ENCODE results near the gene PRKAR1B. TPM values are rescaled to one million over a fixed set of nuclear protein-coding genes. Genes with fewer than 3 reads are reported as not detected.

PRKAR1B gene
- total and polyA plus RNA-seq, 7 experiments from 2014 or later, result 16.1 to 51.4 (median 28.7) TPM

DNA sequence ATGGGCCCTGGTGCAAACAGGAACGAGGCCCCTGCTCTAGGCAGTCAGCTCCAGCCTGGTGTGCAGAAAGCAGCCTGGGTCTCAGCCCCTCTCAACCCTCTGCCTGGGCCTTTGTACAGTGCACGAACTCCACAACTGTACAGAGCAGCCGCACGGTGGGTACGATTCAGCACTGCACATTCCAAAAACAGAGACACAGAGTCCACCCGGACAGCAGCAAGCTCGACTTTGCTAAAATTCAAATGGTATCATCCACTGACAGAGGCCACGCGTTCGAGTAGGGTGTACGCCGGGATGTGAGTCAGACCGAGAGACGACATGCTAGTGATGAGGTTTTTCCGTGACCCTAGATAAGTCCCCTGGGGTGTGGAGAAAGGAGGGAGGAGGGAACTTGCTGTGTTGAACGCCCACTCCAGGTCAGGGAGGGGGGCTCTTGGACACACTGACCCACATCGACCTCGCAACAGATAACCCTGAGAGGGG, 141.8 kb downstream of the PRKAR1B start:
- peak overlapping the region in 7 of 10 donors; percentile 16 to 96 (median 59) for H3K4me3 Mint-ChIP-seq

GRCh38 chr7:584820-585219, 142.3 kb downstream of the PRKAR1B start:
- peak overlapping the region; percentile 78 for H3K27ac ChIP-seq (ENCODE audit: low read depth, low read length)
- peak overlapping the region; percentile 85 for H3K4me3 ChIP-seq (ENCODE audit: low read length)
- peak overlapping the region in 8 of 9 donors; percentile 93 to 98 (median 97) for H3K27ac Mint-ChIP-seq
- H3K4me3 Mint-ChIP-seq, result peak overlapping the region in 8 of 10 donors; percentile 55 to 96 (median 92)
- ChIA-PET POLR2A (interaction anchor here (0.8 to 2.1 kb wide), 4 partner anchors 16 to 84 kb away, joined by 3 to 9 read pairs (median 8); no protein-coding TSS in a partner anchor), CTCF (interaction anchor here (0.6 to 1.5 kb wide), 2 partner anchors 35 to 302 kb away, joined by 3 read pairs; no protein-coding TSS in a partner anchor)
- peaks cover 0 to 15% (median 0%) of the 10 kb centered on the region in 3 experiments for H3K36me3 ChIP-seq (ENCODE audit: control insufficient read depth in 2 of 3, insufficient read depth in 3 of 3, low read length in 3 of 3)
- no peaks in the 10 kb centered on the region for H3K27me3 Mint-ChIP-seq
- peaks cover 0 to 19% (median 5%) of the 10 kb centered on the region in 11 donors for H3K9me3 Mint-ChIP-seq
- no peaks in the 10 kb centered on the region for H3K27me3 ChIP-seq (ENCODE audit: control insufficient read depth in 2 of 2, insufficient read depth in 2 of 2, low read length in 2 of 2)
- H3K4me1 Mint-ChIP-seq, result peaks cover 14 to 44% (median 35%) of the 10 kb centered on the region in 7 donors
- no peaks in the 10 kb centered on the region for H3K9me3 ChIP-seq (ENCODE audit: control insufficient read depth in 2 of 3, low read length in 3 of 3)
- intact Hi-C loops (cut with micrococcal nuclease), result loop anchor here (1.0 to 5.0 kb wide), 12 partner anchors 16 to 253 kb away; partner anchors contain the start of genes DNAAF5 (in 2 of the 2) and PRKAR1B (in 1 of the 2)
- DNase-seq (no peak), ATAC-seq (no peak)
- peaks cover 15 to 51% (median 20%) of the 10 kb centered on the region in 5 donors for H3K36me3 Mint-ChIP-seq
- H3K4me1 ChIP-seq (ENCODE audit: control insufficient read depth in 2 of 2, insufficient read depth in 2 of 2, low read length in 2 of 2), result peaks cover 15 to 17% of the 10 kb centered on the region in 2 donors

More for the DNA sequence above, 141.8 kb downstream of the PRKAR1B start:
- no peak overlapping the region for H3K4me3 ChIP-seq (ENCODE audit: low read length)
- DNase-seq (peak in 1 of 9 donors; percentile 64), ATAC-seq (no peak)
- Mint-ChIP-seq H3K36me3 (peaks cover 15 to 51% (median 20%) of the 10 kb centered on the region in 5 donors), H3K27me3 (no peaks in the 10 kb centered on the region), H3K27ac (peak overlapping the region; percentile 78 to 98 (median 96)), H3K4me1 (peaks cover 14 to 44% (median 35%) of the 10 kb centered on the region in 7 donors), H3K9me3 (peaks cover 0 to 19% (median 5%) of the 10 kb centered on the region in 11 donors)
- H3K9me3 ChIP-seq (ENCODE audit: control insufficient read depth in 2 of 3, low read length in 3 of 3), result no peaks in the 10 kb centered on the region
- ChIA-PET POLR2A (interaction anchor here (0.8 to 2.1 kb wide), 4 partner anchors 16 to 83 kb away, joined by 3 to 9 read pairs (median 8); no protein-coding TSS in a partner anchor), CTCF (interaction anchor here (0.6 kb wide), 1 partner anchor 302 kb away, joined by 3 read pairs; no protein-coding TSS in a partner anchor)
- H3K27me3 ChIP-seq (ENCODE audit: control insufficient read depth in 2 of 2, insufficient read depth in 2 of 2, low read length in 2 of 2), result no peaks in the 10 kb centered on the region
- H3K36me3 ChIP-seq (ENCODE audit: control insufficient read depth in 2 of 3, insufficient read depth in 3 of 3, low read length in 3 of 3), result peaks cover 0 to 15% (median 0%) of the 10 kb centered on the region in 3 experiments
- peak overlapping the region; percentile 78 for H3K27ac ChIP-seq (ENCODE audit: low read depth, low read length)
- H3K4me1 ChIP-seq (ENCODE audit: control insufficient read depth in 2 of 2, insufficient read depth in 2 of 2, low read length in 2 of 2), result peaks cover 15 to 17% of the 10 kb centered on the region in 2 donors
- intact Hi-C loops (cut with micrococcal nuclease), result loop anchor here (2.0 kb wide), 2 partner anchors 56 to 142 kb away; partner anchors contain the start of genes DNAAF5 (in 1 of the 2) and PRKAR1B (in 1 of the 2)

DNA sequence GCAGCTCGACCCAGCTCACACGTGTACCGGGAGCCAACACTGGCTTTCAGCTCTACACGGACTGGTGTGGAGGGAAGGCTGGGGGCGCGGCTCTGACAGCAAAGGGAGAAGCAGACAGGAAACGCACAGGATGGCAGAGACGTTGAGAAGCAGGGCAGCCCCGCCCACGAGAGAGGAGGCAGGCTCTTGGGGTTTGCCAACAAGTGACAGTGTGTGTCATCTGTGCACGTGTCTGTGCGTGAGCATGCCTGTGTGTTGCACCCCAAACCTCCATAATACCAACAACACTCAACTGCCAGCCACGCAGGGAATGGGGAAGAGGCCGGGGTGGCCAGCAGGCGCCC, 143.0 kb downstream of the PRKAR1B start:
- peak overlapping the region; percentile 85 for H3K4me3 ChIP-seq (ENCODE audit: low read length)

DNA sequence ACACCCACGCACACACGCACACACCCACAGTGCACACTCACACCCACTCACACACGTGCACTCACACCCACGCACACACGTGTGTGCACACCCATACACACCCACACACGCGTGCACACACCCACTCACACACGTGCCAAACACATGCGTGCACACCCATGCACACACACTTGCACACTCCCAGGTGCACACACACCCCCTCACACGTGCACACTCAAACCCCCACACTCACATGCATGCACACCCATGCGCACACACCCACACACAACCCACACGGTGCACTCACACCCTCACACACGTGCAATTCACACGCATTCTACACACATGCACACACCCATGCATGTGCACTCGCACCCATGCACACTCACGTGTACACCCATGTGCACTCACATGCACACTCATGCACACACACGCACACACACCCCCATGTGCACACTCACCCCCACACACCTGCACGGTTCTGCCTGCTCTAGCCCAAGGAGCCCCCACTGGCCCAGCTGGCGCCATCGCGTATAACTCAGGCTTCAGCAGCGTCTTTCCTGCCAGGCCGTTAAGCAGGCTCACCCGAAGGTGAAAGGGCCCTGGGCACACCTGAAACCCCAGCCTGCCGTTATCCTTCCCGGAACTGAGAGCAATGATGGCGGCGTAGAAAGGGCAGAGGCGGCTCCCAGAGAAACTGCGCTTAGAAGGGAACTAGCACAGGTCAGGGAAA, 143.5 kb downstream of the PRKAR1B start:
- H3K9me3 Mint-ChIP-seq, result peaks cover 0 to 16% (median 4%) of the 10 kb centered on the region in 11 donors
- Histone ChIP-seq H3K4me1 (ENCODE audit: control insufficient read depth in 2 of 2, insufficient read depth in 2 of 2, low read length in 2 of 2) (peaks cover 15 to 17% of the 10 kb centered on the region in 2 donors), H3K9me3 (ENCODE audit: control insufficient read depth in 2 of 3, low read length in 3 of 3) (no peaks in the 10 kb centered on the region), H3K4me3 (ENCODE audit: low read length) (peak overlapping the region; percentile 85), H3K36me3 (ENCODE audit: control insufficient read depth in 2 of 3, insufficient read depth in 3 of 3, low read length in 3 of 3) (peaks cover 0 to 17% (median 0%) of the 10 kb centered on the region in 3 experiments), H3K27ac (ENCODE audit: low read depth, low read length) (peak overlapping the region; percentile 78), H3K27me3 (ENCODE audit: control insufficient read depth in 2 of 2, insufficient read depth in 2 of 2, low read length in 2 of 2) (no peaks in the 10 kb centered on the region)
- no peaks in the 10 kb centered on the region for H3K27me3 Mint-ChIP-seq
- H3K4me3 Mint-ChIP-seq, result peak overlapping the region; percentile 85 to 96 (median 90)
- H3K4me1 Mint-ChIP-seq, result peaks cover 14 to 40% (median 33%) of the 10 kb centered on the region in 7 donors
- H3K27ac Mint-ChIP-seq, result peak overlapping the region; percentile 93 to 98 (median 97)
- intact Hi-C loops (cut with micrococcal nuclease), result loop anchor here (1.0 to 5.0 kb wide), 12 partner anchors 18 to 251 kb away; partner anchors contain the start of genes DNAAF5 (in 2 of the 2) and PRKAR1B (in 1 of the 2)
- no peak for DNase-seq
- ATAC-seq, result peak; percentile 33
- H3K36me3 Mint-ChIP-seq, result peaks cover 6 to 40% (median 14%) of the 10 kb centered on the region in 5 donors
- POLR2A ChIA-PET, result interaction anchor here (0.6 to 2.1 kb wide), 6 partner anchors 17 to 88 kb away, joined by 3 to 9 read pairs (median 8); no protein-coding TSS in a partner anchor
- CTCF ChIA-PET, result interaction anchor here (1.5 kb wide), 1 partner anchor 36 kb away, joined by 3 read pairs; no protein-coding TSS in a partner anchor

More for the DNA sequence above, 143.0 kb downstream of the PRKAR1B start:
- Mint-ChIP-seq H3K36me3 (peaks cover 11 to 45% (median 19%) of the 10 kb centered on the region in 5 donors), H3K27ac (peak overlapping the region; percentile 93 to 98 (median 97)), H3K4me3 (peak overlapping the region; percentile 85 to 96 (median 90)), H3K4me1 (peaks cover 14 to 44% (median 35%) of the 10 kb centered on the region in 7 donors), H3K27me3 (no peaks in the 10 kb centered on the region), H3K9me3 (peaks cover 0 to 19% (median 5%) of the 10 kb centered on the region in 11 donors)
- peak overlapping the region; percentile 78 for H3K27ac ChIP-seq (ENCODE audit: low read depth, low read length)
- no peaks in the 10 kb centered on the region for H3K9me3 ChIP-seq (ENCODE audit: control insufficient read depth in 2 of 3, low read length in 3 of 3)
- DNase-seq, result peak; percentile 69 to 95 (median 90)
- H3K4me1 ChIP-seq (ENCODE audit: control insufficient read depth in 2 of 2, insufficient read depth in 2 of 2, low read length in 2 of 2), result peaks cover 15 to 17% of the 10 kb centered on the region in 2 donors
- peak; percentile 98 for ATAC-seq
- H3K36me3 ChIP-seq (ENCODE audit: control insufficient read depth in 2 of 3, insufficient read depth in 3 of 3, low read length in 3 of 3), result peaks cover 0 to 19% (median 0%) of the 10 kb centered on the region in 3 experiments
- CTCF ChIA-PET, result interaction anchor here (1.5 kb wide), 1 partner anchor 35 kb away, joined by 3 read pairs; no protein-coding TSS in a partner anchor
- POLR2A ChIA-PET, result interaction anchor here (0.6 to 2.1 kb wide), 6 partner anchors 17 to 87 kb away, joined by 3 to 9 read pairs (median 8); no protein-coding TSS in a partner anchor
- H3K27me3 ChIP-seq (ENCODE audit: control insufficient read depth in 2 of 2, insufficient read depth in 2 of 2, low read length in 2 of 2), result no peaks in the 10 kb centered on the region
- intact Hi-C loops (cut with micrococcal nuclease), result loop anchor here (1.0 to 5.0 kb wide), 12 partner anchors 17 to 252 kb away; partner anchors contain the start of genes DNAAF5 (in 2 of the 2) and PRKAR1B (in 1 of the 2)

- intact Hi-C loops (cut with micrococcal nuclease), result loop anchor here in 1 of 2 donors (5.0 kb wide), 1 partner anchor 61 kb away; no protein-coding TSS in a partner anchor
- H3K27ac Mint-ChIP-seq, result peak overlapping the region; percentile 85 to 98 (median 96)
- no peak for ATAC-seq
Observed at GRCh38 chr7:582931-583330, 144.2 kb downstream of the PRKAR1B start.

More at GRCh38 chr7:582931-583330, 144.2 kb downstream of the PRKAR1B start:
- ChIA-PET POLR2A (no interaction called here), CTCF (no interaction called here)
- no peaks in the 10 kb centered on the region for H3K9me3 ChIP-seq (ENCODE audit: control insufficient read depth in 2 of 3, low read length in 3 of 3)
- no peak overlapping the region for H3K4me3 ChIP-seq (ENCODE audit: low read length)
- Mint-ChIP-seq H3K9me3 (peaks cover 0 to 11% (median 0%) of the 10 kb centered on the region in 11 donors), H3K36me3 (peaks cover 0 to 35% (median 10%) of the 10 kb centered on the region in 5 donors), H3K27me3 (no peaks in the 10 kb centered on the region), H3K4me1 (peaks cover 14 to 40% (median 31%) of the 10 kb centered on the region in 7 donors), H3K4me3 (peak overlapping the region; percentile 85 to 96 (median 90))
- no peak overlapping the region for H3K27ac ChIP-seq (ENCODE audit: low read depth, low read length)
- H3K4me1 ChIP-seq (ENCODE audit: control insufficient read depth in 2 of 2, insufficient read depth in 2 of 2, low read length in 2 of 2), result peaks cover 15 to 17% of the 10 kb centered on the region in 2 donors
- H3K27me3 ChIP-seq (ENCODE audit: control insufficient read depth in 2 of 2, insufficient read depth in 2 of 2, low read length in 2 of 2), result no peaks in the 10 kb centered on the region
- DNase-seq, result no peak
- peaks cover 0 to 15% (median 0%) of the 10 kb centered on the region in 3 experiments for H3K36me3 ChIP-seq (ENCODE audit: control insufficient read depth in 2 of 3, insufficient read depth in 3 of 3, low read length in 3 of 3)

Data from naive thymus-derived CD4-positive, alpha-beta T cell (primary cell).